ACC112 (cell line): ENCODE measurements around the gene RGS7.

ENCODE experiments used
- H2AFZ ChIP-seq: fragments of 200-600 bp; sonication (generic); one replicate; pipeline ENCODE4 v1.6.0; 2017; ENCODE audit warnings: antibody characterized with exemption, low read length; ENCODE audit not compliant: unreplicated experiment
- H3K27ac ChIP-seq: fragments of 200-600 bp; sonication (generic); 2 replicates; pipeline ENCODE4 v1.5.1; 2014; ENCODE audit warnings: low read depth, mild to moderate bottlenecking, antibody characterized with exemption, low read length, moderate library complexity
- H3K27me3 ChIP-seq: fragments of 200-600 bp; sonication (generic); 2 replicates; pipeline ENCODE4 v1.6.1; 2014; ENCODE audit warnings: mild to moderate bottlenecking, antibody characterized with exemption, low read length, moderate library complexity, mixed read lengths; ENCODE audit not compliant: insufficient read depth
- H3K36me3 ChIP-seq: fragments of 200-600 bp; sonication (generic); 2 replicates; pipeline ENCODE4 v1.6.1; 2016; ENCODE audit warnings: mild to moderate bottlenecking, antibody characterized with exemption, low read length, moderate library complexity, mixed read lengths; ENCODE audit not compliant: insufficient read depth
- H3K4me1 ChIP-seq: fragments of 200-600 bp; sonication (generic); one replicate; pipeline ENCODE4 v1.6.1; 2016; ENCODE audit warnings: low read length, mixed read lengths; ENCODE audit not compliant: insufficient read depth, unreplicated experiment, control insufficient read depth
- H3K4me3 ChIP-seq: fragments of 200-600 bp; sonication (generic); 2 replicates; pipeline ENCODE4 v1.5.1; 2014; ENCODE audit warnings: mild to moderate bottlenecking, low read depth, low read length
- H3K79me2 ChIP-seq: fragments of 200-600 bp; sonication (generic); one replicate; pipeline ENCODE4 v1.6.0; 2016; ENCODE audit warnings: low read length; ENCODE audit not compliant: control insufficient read depth, unreplicated experiment, insufficient read depth

RGS7 gene

GRCh38 chr1:241332037-241332409, 25.0 kb downstream of the RGS7 start:
- Histone ChIP-seq H3K4me1 (no peaks in the 10 kb centered on the region), H2AFZ (no peak overlapping the region), H3K27ac (no peak overlapping the region), H3K27me3 (no peaks in the 10 kb centered on the region), H3K79me2 (no peaks in the 10 kb centered on the region), H3K36me3 (no peaks in the 10 kb centered on the region), H3K4me3 (no peak overlapping the region)

DNA sequence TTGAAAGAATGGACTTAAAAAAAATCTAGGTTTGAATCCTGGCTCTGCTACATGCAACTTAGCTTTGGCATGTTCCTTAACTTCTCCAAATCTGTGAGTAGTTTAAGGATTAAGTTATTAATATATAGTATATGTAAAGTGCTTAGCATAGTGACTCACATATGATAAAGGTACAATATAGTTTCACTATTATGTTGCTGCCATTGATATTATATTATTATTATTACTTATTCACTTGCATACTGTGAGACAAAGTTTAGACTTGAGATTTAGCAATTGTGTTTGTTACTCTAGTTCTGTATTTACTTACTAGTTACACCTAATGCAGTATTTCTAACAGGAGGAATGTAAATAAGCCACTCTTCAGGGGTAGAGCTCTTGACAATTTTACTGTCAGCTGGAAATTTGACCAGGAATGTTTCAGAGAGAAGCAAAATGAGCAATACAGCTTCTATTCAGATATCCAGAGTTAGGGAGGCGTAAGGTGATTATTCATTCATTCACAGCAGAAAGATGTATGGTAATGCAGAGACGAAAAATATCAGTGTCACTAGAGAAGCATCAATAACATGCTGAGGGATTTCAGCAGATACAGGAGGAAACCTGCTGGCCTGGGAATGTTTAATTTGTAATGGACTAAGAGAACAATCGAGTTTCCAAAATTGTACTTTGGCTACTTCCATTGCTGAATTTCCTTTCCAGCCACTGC, 25.5 kb downstream of the RGS7 start:
- H3K4me3 ChIP-seq, result no peak overlapping the region
- H3K79me2 ChIP-seq, result no peaks in the 10 kb centered on the region
- no peaks in the 10 kb centered on the region for H3K36me3 ChIP-seq
- no peaks in the 10 kb centered on the region for H3K4me1 ChIP-seq
- H3K27ac ChIP-seq, result no peak overlapping the region
- H2AFZ ChIP-seq, result no peak overlapping the region
- no peaks in the 10 kb centered on the region for H3K27me3 ChIP-seq

DNA sequence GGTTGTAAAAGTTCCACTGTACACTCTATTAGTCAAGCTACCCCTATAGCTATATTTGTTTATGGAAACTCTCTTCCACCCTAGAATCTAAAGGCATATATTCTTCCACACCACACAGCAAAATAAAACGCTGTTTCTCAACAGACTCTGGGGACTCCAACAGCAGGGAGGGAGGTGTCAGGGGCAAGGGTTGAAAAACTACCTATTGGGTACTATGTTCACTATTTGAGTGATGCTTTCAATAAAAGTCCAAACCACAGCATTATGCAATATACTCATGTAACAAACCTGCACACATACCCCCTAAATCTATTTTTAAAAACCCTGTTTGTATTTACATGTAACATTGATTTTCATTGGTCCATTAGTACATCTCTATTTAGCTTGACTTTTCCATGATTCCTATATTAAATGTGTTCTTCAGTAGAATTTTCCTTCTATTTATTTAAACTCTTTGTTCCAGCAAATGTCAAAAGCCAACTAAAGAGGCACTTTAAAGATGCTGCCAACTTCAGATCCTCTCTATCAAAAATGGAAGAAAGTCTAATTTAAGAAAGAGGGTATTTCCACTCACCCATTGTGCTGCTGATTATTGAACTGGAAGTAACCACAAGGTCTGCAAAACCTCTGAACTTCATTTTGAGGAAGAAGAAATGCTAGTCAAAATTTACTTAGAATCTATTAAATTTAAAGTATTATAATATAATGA, 26.2 kb downstream of the RGS7 start:
- no peaks in the 10 kb centered on the region for H3K79me2 ChIP-seq
- no peaks in the 10 kb centered on the region for H3K36me3 ChIP-seq
- no peak overlapping the region for H3K27ac ChIP-seq
- H3K27me3 ChIP-seq, result no peaks in the 10 kb centered on the region
- H2AFZ ChIP-seq, result no peak overlapping the region
- H3K4me3 ChIP-seq, result no peak overlapping the region
- no peaks in the 10 kb centered on the region for H3K4me1 ChIP-seq

- Histone ChIP-seq H3K79me2 (no peaks in the 10 kb centered on the region), H3K4me1 (no peaks in the 10 kb centered on the region), H3K27ac (no peak overlapping the region), H3K36me3 (no peaks in the 10 kb centered on the region), H2AFZ (no peak overlapping the region), H3K27me3 (0 out of 2 replicates have a peak, but pooled peaks cover 3% of the 10 kb centered on the region), H3K4me3 (no peak overlapping the region)
Measured at GRCh38 chr1:241325456-241325855, 31.5 kb downstream of the RGS7 start.

DNA sequence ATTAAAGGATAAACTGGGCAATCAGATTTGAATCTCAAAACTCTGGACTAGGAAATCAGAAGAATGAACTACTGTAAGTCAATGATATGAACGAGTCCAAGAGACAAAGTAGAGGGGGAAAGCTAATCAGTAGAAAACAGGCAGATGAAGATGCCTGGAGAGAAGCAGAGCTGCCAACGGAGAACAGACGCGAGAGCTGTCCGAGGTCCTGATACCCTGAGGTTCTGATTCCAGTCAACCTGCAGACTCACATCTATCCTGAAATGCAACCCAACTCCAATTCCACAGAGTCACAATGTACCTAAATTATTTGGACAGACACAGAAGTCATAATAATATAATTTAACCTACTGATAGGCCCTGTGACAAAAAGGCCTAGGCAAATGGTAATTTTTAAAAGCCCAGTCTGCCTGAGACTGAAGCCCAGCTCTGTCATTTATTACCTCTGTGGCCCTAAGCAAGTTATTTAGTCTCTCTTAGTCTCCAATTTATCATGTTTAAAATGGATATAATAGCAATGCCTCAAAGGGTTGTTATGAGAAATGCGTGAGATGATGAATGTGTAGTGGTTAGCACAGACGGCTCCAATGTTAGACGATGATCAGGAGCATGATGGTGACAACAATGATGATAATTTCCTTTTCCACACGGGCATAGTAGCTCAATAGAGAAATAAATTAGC, 33.4 kb downstream of the RGS7 start:
- Histone ChIP-seq H3K4me1 (no peaks in the 10 kb centered on the region), H3K4me3 (no peak overlapping the region), H3K27me3 (0 out of 2 replicates have a peak, but pooled peaks cover 3% of the 10 kb centered on the region), H3K27ac (no peak overlapping the region), H3K36me3 (no peaks in the 10 kb centered on the region), H3K79me2 (no peaks in the 10 kb centered on the region), H2AFZ (no peak overlapping the region)

DNA sequence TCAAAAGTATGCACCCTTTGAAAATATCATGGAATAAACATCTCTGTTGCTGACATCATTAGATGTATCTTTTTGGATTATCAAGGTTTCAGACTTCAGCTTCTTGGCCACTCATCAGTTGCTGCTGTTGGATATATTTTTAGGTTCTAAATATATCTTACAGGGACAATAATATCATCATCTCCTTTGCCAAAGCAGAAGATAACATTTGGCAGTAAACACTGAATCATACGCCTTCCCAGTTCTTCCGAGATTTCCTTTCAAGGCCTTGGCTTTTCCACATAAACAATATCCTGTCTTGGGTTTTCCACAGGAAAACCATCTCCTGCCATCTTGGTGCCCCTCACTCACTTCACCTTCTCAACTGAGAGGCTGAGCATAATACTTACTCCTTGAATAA, 39.3 kb downstream of the RGS7 start:
- Histone ChIP-seq H3K4me3 (no peak overlapping the region), H3K79me2 (no peaks in the 10 kb centered on the region), H3K4me1 (no peaks in the 10 kb centered on the region), H3K27ac (no peak overlapping the region), H3K36me3 (no peaks in the 10 kb centered on the region), H2AFZ (no peak overlapping the region), H3K27me3 (0 out of 2 replicates have a peak, but pooled peaks cover 3% of the 10 kb centered on the region)

GRCh38 chr1:241316372-241316771, 40.6 kb downstream of the RGS7 start:
- Histone ChIP-seq H3K4me3 (no peak overlapping the region), H3K79me2 (no peaks in the 10 kb centered on the region), H3K4me1 (no peaks in the 10 kb centered on the region), H3K36me3 (no peaks in the 10 kb centered on the region), H2AFZ (no peak overlapping the region), H3K27ac (no peak overlapping the region), H3K27me3 (no peaks in the 10 kb centered on the region)

- no peaks in the 10 kb centered on the region for H3K4me1 ChIP-seq
- no peaks in the 10 kb centered on the region for H3K27me3 ChIP-seq
- H3K27ac ChIP-seq, result no peak overlapping the region
- no peaks in the 10 kb centered on the region for H3K36me3 ChIP-seq
- no peak overlapping the region for H3K4me3 ChIP-seq
- peak overlapping the region; percentile 39 for H2AFZ ChIP-seq
- H3K79me2 ChIP-seq, result no peaks in the 10 kb centered on the region
Measured at GRCh38 chr1:241311056-241311746, 45.8 kb downstream of the RGS7 start.

GRCh38 chr1:241310451-241310850, 46.6 kb downstream of the RGS7 start:
- Histone ChIP-seq H3K4me1 (no peaks in the 10 kb centered on the region), H3K27me3 (no peaks in the 10 kb centered on the region), H2AFZ (peak overlapping the region; percentile 39), H3K79me2 (no peaks in the 10 kb centered on the region), H3K27ac (no peak overlapping the region), H3K36me3 (no peaks in the 10 kb centered on the region), H3K4me3 (no peak overlapping the region)

DNA sequence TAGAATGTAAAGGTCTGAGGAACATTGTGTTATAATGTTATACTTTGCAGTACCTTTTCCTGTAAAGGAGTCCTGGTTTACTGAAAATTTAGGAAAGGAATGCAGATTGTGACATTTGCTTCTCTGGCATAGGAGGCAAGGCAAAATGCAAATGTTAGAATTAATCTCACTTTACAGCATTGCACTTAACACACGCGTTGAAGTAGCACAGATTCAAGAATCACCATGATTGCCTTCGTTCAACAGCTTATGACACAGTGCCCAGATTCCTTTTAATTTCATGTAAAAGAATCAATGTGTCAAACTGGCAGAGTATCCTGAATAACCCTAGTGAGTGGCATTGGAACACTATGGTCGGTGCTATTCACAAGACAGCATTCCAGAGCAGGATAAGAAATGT, 47.4 kb downstream of the RGS7 start:
- no peak overlapping the region for H3K4me3 ChIP-seq
- H3K36me3 ChIP-seq, result no peaks in the 10 kb centered on the region
- no peaks in the 10 kb centered on the region for H3K79me2 ChIP-seq
- H2AFZ ChIP-seq, result no peak overlapping the region
- no peaks in the 10 kb centered on the region for H3K27me3 ChIP-seq
- H3K27ac ChIP-seq, result no peak overlapping the region
- no peaks in the 10 kb centered on the region for H3K4me1 ChIP-seq
